GM18873 (cell line): ENCODE data around the gene WSB1.
"Not testable (repeated sequence)": the region's sequence is repeated elsewhere in the genome, so short reads cannot be mapped to it uniquely, and the experiment has no call there.

ENCODE experiments used
- ATAC-seq: cut with Tn5 transposase; IDR thresholded peaks from one replicate; pipeline ENCODE4 v1.9.1; 2021; ENCODE audit warnings: mild to moderate bottlenecking, moderate library complexity, moderate number of reproducible peaks; ENCODE audit not compliant: unreplicated experiment, low FRiP score

WSB1 gene, protein sequence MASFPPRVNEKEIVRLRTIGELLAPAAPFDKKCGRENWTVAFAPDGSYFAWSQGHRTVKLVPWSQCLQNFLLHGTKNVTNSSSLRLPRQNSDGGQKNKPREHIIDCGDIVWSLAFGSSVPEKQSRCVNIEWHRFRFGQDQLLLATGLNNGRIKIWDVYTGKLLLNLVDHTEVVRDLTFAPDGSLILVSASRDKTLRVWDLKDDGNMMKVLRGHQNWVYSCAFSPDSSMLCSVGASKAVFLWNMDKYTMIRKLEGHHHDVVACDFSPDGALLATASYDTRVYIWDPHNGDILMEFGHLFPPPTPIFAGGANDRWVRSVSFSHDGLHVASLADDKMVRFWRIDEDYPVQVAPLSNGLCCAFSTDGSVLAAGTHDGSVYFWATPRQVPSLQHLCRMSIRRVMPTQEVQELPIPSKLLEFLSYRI

DNA sequence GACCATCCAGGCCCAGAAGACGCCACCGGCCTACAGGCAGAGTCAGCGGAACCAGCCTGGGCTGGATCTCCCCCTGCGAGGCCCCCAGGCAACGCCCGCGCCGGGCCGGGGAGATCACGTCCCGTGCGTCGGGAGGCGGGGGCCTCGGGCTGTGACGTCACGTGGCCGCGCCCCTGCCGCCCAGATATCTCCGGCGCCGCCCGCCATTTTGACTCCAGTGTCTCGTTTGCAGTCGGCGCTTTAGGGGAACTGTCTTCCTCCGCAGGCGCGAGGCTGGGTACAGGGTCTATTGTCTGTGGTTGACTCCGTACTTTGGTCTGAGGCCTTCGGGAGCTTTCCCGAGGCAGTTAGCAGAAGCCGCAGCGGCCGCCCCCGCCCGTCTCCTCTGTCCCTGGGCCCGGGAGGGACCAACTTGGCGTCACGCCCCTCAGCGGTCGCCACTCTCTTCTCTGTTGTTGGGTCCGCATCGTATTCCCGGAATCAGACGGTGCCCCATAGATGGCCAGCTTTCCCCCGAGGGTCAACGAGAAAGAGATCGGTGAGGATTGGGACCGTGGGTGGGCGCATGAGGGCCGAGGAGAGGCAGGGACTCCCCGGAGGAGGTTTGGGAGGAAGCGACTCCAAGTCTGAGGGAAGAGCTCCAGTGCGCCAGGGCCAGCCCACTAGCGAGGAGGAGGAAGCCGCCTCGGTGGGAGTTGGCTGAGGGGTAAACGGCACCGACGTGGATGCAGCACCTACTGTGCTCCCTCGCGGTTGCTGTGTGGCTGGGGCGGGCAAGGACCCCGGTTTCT lies at the start of gene WSB1:
TSS of gene WSB1 (plus strand) at position 217 of the 791 bp plus-strand sequence. CDS start at position 499, 282 bp downstream.
- ATAC-seq, result peak; percentile 69

DNA sequence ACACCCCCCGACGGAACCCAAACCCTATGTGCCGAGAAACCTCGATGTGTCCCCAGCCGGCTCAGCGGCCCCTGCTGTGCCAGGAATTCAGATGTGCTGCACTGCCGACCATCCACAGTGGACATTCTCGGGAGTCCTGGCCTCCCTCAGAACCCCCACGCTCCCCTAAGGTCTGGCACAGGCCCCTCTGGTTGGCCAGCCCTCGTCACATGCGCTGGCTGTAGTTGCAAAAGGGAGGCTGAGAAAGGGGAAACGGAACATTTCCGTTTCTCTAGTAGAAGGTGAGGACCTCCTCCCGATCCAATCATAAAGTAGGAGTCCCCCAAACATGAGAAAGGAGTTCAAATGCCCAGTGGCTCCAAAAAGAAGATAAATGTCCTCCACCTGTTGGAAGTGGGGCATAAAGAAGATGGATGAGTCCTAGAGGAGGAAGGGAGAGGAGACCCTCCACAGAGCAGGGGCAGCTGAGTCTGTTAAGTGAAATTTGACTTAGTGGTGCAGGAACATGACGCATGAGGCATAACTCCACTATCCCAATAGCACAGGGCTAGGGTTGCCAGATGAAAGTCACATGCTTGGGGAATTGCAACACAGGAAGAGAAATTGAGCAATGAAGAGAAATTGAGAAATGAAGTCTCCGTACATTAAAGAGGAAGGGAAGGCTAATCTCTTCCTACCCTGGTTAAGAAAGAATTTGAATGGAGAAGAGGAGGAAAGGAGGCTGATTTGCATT lies 49.3 kb upstream of the WSB1 start:
- ATAC-seq, result no peak

DNA sequence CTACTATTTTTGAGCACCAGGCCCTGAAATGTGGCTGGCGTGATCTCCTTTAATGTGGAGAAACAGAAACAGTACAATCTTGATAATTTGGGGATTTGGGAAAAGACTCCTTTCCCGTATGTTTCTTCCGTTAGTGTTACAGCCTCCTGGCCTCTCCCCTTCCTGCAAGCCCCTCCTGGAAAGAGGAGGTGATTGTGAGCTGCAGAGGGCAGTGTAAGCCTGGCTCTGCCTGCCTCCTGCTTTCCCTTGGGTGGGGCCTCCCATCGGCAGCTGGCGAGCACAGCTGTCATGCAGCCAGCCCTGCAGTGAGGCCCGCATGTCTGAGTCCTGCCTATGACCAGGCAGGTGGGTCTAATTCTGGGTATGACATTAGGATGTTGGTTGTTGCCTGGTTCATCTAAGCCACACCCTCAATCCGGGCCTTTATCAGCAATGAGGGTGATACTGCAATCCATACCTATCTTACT lies 48.7 kb upstream of the WSB1 start:
- ATAC-seq, result peak; percentile 70

DNA sequence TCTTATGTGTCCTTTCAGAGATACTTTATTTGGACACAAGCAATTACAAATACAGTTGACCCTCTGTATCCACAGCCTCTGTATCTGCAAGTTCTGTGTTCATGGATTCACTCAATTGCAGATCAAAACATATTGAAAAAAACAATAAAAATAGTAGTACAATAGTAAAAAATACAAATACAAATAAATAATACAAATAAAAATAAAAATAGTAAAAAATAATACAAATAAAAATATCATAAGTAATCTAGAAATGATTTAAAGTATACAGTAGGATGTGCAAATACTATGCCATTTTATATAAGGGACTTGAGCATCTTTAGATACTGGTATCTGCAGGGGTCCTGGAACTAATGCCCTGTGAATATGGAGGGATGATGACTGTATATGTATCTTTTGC lies 47.4 kb upstream of the WSB1 start:
- ATAC-seq, result no peak

DNA sequence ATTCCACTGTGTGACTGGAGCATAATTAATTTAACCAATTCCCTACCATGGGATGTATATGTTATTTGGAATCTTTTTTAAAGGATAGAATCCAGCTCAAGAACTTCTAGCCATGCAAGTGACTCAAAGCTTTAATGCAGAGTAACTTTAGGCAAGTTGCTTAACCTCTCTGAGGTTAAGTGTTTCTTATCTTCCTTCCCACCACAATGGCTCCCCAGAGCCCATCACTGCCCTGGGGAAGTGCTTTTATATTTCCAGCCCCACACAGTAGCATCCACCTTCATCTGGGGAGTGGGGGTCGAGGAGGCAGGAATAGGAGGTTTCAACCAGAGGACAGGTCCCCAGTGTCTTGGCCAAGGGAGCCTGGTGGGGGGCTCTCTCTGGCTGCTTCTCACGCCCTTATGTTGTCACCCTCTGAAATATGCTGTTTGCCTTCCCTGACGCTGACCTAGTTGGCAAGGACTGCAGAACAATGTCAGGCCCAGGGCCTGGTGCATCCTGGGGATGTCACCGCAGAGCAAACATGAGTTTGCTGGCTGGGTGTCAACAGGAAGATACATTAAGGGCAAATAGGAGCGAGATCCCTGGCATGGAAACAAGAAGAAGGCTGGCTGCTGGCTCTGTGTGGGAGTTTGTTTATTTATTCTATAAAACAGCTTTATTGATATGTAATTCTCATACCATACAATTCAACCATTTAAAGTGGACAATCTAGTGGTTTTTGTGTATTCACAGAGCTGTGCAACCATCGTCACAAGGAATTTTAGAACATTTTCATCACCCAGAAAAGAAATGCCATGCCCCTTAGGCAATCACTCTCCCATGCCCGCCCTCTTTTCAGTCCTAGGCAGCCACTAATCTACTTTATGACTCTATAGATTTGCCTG lies 46.6 kb upstream of the WSB1 start:
- ATAC-seq, result no peak

DNA sequence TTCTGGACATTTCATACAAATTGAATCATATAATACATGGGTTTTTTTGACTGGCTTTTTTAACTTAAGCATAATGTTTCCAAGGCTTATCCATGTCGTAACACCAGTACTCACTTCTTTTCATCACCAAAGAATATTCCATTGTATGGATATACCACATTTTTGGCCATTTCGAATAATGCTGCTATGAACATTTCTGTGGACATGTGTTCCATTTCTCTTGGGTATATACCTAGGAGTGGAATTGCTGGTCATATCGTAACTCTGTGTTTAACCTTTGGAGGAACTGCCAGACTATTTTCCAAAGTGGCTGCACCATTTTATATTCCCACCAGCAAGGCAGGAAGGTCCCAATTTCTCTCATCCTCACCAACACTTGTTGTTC lies 46.0 kb upstream of the WSB1 start:
- no peak for ATAC-seq

DNA sequence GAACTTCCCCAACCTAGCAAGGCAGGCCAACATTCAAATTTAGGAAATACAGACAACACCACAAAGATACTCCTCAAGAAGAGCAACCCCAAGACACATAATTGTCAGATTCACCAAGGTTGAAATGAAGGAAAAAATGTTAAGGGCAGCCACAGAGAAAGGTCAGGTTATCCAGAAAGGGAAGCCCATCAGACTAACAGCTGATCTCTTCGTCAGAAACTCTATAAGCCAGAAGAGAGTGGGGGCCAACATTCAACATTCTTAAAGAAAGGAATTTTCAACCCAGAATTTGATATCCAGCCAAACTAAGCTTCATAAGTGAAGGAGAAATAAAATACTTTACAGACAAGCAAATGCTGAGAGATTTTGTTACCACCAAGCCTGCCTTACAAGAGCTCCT lies 43.1 kb upstream of the WSB1 start:
- ATAC-seq, result not testable (repeated sequence)

DNA sequence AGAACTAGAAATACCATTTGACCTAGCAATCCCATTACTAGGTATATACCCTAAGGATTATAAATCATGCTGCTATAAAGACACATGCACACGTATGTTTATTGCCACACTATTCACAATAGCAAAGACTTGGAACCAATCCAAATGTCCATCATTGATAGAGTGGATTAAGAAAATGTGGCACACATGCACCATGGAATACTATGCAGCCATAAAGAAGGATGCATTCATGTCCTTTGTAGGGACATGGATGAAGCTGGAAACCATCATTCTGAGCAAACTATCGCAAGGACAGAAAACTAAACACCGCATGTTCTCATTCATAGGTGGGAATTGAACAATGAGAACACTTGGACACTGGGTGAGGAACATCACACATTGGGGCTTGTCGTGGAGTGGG lies 39.1 kb upstream of the WSB1 start:
- ATAC-seq, result not testable (repeated sequence)

DNA sequence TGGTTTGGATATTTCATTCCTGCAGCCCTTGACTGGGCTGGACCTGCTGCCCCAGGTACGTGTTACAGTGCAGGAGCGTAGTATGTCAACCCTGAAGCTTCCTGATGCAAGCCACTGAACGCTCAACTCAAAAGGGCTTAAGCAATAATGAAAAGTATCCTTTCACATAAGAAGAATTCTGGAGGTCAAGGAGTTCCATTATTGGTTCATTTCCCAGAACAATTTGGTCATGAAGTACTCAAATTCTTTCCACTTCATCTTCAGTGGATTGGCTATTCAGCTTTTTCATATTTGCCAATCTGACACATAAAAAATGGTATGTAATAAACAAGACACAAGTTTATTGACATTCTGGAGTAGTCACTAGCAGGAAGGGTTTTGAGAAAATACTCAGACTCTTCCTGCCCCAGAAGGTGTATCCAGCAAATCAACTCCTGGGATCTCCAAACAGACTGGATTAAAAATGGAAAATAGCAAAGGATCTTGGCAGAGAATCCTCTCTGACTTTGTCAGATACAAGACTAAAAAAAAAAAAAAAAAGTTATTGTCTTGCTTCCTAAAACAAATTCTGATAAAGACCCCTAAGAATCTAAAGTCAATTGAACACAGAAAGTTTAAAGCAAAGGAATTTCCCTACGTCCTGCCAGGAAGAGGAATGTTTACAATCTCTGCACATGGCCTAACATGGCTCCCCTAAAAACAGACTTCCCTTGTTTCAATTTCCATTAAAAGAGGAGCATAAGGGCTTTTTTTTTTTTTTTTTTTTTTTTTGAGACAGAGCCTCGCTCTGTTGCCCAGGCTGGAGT lies 37.5 kb upstream of the WSB1 start:
- ATAC-seq, result no peak

DNA sequence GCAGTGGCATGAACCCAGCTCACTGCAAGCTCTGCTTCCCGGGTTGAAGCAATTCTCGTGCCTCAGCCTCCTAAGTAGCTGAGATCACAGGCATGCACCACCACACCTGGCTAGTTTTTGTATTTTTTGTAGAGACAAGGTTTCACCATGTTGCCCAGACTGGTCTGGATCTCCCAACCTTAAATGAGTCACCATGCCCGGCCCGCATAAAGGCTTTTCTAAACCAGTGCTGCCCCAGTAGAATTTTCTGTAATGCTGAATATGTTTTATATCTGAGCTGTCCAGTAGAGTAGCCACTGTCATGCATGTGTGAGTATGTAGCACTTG lies 36.9 kb upstream of the WSB1 start:
- no peak for ATAC-seq

DNA sequence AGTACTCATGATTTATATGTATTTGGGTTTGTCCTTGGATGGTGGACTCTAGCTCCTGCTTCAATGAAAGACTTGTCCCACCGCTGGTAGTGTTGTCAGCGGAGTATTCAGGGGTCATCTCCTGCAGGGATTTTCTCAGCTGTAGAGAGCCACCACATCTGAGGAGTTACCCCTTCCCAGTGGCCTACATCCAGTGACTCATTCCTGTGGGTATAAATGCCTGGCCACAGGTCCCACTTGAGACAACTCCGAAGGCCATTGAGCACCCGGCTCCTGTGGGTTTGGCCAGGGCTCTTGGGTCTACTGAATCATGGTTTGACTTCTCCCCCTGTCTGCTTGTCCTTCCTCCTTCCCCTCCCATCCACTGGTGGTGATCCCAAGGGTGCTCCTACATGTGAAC lies 34.6 kb upstream of the WSB1 start:
- no peak for ATAC-seq

DNA sequence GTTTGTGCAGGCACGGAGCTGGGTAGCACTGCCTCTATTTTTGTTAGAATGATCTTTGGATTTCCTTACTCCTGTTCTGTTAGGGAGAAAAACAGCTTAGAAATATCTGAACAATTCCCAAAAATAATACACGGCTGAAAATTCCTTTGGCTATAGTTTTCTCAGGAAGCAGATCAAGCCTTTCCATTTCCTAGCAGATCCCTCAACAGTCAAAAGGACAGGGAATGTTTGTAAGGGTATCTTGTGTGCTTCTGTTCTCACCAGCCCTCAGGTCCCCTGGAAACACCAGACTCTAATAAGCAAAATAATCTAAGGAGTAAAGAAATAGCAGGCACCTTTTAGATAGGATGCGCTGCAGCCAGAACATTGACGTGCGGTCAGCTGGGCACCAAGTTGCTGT lies 30.5 kb upstream of the WSB1 start:
- ATAC-seq, result no peak

DNA sequence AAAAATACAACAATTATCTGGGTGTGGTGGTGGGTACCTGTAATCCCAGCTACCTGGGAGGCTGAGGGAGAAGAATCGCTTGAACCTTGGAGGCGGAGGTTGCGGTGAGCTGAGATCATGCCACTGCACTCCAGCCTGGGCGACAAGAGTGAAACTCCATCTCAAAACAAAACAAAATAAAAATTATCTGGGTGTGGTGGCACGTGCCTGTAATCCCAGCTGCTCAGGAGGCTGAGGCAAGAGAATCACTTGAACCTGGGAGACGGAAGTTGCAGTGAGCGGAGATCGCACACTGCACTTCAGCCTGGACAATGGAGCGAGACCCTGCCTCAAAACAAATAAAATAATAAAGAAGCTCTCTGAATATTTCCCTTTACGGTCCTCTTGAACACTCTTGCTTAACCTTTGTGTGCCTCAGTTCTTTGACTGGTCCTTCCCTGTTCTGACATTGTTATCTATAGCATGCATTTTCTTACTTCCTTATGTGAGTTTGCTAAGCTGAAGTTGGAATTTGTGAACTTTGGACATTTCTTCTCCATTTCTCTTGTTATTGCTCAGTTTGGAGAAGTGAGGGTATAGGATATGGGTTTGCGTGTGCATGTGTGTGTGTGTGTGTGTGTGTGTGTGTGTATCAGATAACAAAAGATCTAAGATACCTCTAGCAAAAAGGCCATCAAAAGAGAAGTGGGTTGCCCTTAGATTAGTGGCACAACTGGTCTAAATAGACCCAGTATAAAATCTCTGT lies 29.7 kb upstream of the WSB1 start:
- ATAC-seq, result no peak

DNA sequence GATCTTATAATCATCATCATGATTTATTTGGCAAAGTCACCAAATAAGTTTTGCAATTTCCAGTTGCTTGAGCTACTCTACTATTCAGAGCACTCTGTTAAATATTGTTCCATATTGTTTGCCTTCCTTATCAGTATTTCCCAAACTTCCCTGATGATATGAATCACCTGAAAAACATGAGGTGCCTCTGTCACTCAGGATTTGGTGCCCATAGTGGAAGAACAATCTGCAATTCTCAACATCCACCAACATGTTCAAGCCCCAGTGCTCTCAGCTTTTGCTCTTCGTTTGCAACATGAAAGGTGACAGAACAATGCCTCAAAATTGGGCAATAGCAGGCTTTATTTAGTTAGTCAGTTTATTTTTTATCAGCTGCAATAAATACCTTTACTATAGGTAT lies 28.6 kb upstream of the WSB1 start:
- ATAC-seq, result no peak

DNA sequence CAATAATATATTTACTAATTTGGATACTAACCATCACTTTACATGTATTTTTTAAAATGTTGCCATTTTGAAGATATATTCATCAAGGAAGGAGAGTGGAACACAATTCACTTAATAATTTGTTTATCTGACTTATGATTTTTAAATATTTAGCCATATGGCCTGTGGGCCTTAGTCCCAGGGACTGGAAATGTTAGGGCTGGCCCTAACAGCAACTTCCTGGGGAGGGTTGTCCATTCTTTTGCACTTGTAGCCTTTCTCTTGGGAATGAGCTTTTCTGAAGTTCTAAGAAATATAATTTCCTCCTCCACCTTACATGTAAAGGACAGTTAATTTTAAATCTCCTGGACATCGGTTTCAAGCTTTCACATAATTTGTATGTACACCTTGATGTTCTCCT lies 27.7 kb upstream of the WSB1 start:
- ATAC-seq, result no peak

DNA sequence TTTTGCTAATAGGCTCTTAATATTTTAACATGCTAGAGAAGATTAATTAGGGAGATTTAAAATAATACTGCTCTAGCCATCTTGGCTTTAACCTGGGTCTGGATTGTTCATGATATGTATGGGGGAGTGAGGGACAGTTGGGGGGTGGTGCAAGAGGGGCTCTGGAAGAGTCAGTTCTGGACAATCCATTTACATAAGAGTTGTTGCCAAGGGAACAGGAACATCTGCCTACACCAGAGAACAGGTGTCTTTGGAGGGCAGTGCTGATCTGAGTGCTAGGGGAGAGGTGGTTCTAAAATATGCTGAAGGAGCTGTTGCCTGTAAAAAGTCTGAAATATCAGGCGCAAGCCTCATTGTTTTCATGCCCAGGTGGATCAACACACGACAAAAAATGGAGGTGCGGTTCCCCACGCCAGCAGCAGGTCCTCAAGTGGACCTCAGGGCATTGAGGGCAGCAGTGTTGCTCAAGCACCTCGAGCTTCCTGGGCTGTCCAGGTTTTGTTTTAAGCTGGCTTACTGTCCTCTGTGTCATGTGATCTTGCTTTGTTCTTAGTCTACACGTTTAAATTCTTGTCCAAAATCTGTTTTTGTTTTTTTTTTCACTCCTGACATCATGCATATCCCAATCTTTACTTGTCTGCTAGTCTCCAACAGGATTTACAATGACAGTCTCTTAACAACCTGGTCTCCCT lies 25.4 kb upstream of the WSB1 start:
- no peak for ATAC-seq

DNA sequence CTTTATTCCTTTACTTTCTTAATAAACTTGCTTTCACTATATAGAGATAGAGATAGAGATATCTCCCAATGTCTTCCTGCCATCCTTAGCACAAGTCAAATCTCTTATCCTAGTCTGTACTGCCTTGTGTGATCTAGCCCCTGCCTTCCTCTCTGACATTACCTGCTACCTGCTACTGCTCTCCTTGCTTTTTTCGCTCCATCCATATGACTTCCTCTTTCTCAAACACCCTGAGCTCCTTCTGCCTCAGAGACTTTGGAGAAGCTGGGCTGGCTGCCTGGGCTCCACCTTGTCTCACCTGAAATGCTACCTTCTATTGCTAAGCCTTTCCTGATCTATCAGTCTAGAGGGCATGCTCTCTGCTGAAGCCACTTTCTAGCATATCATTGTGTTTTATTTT lies 24.7 kb upstream of the WSB1 start:
- ATAC-seq, result no peak

DNA sequence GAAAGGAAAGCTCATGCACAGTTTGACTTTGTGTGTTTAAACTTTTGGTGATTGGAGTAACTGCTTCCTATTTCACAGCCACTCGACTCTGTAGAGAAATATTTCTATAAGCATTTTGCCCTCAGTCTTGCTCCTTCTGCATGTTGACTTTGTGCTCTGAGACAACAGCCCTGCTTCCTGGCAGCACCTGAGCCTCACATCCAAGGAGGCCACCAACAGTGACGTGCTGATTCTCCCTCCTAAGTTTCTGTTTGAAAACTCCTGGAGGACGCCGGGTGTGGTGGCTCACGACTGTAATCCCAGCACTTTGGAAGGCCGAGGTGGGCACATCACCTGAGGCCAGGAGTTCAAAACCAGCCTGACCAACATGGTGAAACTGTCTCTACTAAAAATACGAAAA lies 23.9 kb upstream of the WSB1 start:
- no peak for ATAC-seq
